SU-DHL-6 (cell line): Measurements from ENCODE around the gene EPB41L4B.

Experiments used
- CTCF ChIP-seq: fragments of 200-600 bp; sonication (generic); IDR thresholded peaks from one replicate; pipeline ENCODE4 v1.5.1; 2017; ENCODE audit warnings: antibody characterized with exemption, mild to moderate bottlenecking, low read length, moderate library complexity; ENCODE audit not compliant: insufficient read depth, poor library complexity, severe bottlenecking
- EZH2phosphoT487 ChIP-seq: fragments of 200-600 bp; sonication (generic), shearing (Covaris generic); conservative IDR thresholded peaks from 2 replicates; pipeline ENCODE4 v1.6.1; 2018; ENCODE audit warnings: mild to moderate bottlenecking, antibody characterized with exemption, low read length, moderate library complexity, mixed read lengths

GRCh38 chr9:109335121-109335520 is 14.3 kb upstream of the EPB41L4B start:
- TF ChIP-seq CTCF (no peak), EZH2phosphoT487 (no peak)
